HG03558 (cell line): Measurements from ENCODE around the gene SHLD1.
"Not testable (repeated sequence)": the region's sequence is repeated elsewhere in the genome, so short reads cannot be mapped to it uniquely, and the experiment has no call there.

Experiments
- ATAC-seq: cut with Tn5 transposase; IDR thresholded peaks from one replicate; pipeline ENCODE4 v1.9.1; 2021; ENCODE audit warnings: moderate number of reproducible peaks; ENCODE audit not compliant: unreplicated experiment; ENCODE audit errors: extremely low read depth

SHLD1 gene

GRCh38 chr20:5734602-5735001, 15.6 kb upstream of the SHLD1 start:
- ATAC-seq: no peak

- ATAC-seq: no peak
These were observed 14.2 kb upstream of the SHLD1 start for GRCh38 chr20:5735845-5736510.

DNA sequence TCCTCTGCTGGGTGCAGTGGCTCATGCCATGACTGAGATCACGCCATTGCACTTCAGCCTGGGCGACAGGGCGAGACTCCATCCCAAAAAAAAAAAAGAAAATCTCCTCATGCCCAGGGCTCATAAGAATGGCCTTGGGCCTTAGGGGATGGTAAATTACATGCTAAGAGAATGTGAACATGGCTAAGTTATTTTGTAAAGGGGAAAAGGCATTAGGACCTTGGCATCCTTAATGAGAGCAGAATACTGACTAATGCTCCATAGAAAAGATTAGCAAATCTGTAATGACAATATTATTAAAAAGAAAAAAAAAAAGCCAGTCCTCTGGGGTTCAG, 12.6 kb upstream of the SHLD1 start:
- ATAC-seq: no peak

- no peak for ATAC-seq
These were observed 12.2 kb upstream of the SHLD1 start for GRCh38 chr20:5737966-5738365.

DNA sequence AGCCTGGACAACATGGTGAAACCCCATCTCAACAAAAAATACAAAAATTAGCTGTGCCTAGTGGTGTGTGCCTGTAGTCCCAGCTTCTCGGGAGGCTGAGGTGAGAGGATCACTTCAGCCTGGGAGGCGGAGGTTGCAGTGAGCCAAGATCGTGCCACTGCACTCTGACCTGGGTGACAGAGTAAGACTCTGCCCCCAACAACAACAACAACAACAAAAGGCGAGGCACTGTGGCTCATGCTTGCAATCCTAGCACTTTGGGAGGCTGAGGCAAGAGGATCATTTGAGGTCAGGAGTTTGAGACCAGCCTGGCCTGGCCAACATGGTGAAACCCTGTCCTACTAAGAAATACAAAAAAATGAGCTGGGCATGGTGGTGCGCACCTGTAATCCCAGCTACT, 9.6 kb upstream of the SHLD1 start:
- not testable (repeated sequence) for ATAC-seq

- ATAC-seq: no peak
These were observed 9.1 kb upstream of the SHLD1 start for GRCh38 chr20:5741089-5741488.

GRCh38 chr20:5742041-5742440, 8.2 kb upstream of the SHLD1 start:
- no peak for ATAC-seq

DNA sequence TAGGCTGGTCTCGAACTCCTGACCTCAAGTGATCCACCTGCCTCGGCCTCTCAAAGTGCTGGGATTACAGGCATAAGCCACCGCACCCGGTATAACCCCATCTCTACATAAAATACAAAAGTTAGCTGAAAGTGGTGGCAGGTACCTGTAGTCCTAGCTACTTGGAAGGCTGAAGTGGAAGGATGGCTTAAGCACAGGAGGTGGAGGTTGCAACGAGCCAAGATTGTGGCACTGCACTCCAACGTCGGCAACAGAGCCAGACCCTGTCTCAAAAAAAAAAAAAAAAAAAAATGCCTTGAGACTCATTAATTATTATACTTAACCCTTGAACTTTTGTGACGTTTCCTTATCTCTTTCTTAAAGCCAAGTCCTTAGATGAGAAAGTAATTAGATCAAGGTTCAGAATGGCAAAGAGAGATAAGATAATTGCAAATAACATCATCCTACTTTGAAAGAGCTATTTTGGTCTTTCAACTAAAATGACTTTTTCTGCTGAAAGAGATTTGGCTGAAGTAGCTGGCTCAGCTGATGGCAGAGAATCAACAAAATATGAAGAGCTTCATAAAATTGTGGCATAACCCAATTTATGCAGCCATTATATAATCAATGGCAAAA, 4.7 kb upstream of the SHLD1 start:
- no peak for ATAC-seq

GRCh38 chr20:5746064-5746463, 4.1 kb upstream of the SHLD1 start:
- ATAC-seq: no peak

DNA sequence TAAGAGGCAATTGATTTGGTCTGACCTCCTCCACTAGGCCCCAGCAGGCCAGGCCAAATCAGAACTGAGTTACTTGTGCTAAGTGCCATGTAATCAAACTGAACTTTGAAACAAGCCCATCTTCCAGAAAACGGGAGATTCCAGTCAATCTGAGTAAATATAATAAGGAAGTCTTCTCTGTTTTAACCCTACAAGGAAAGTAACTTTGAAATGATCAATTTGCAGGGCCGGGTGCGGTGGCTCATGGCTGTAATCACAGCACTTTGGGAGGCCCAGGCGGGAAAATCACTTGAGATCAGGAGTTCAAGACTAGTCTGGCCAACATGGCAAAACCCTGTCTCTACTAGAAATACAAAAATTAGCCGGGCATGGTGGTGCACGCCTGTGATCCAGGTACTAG, 2.0 kb upstream of the SHLD1 start:
- no peak for ATAC-seq

DNA sequence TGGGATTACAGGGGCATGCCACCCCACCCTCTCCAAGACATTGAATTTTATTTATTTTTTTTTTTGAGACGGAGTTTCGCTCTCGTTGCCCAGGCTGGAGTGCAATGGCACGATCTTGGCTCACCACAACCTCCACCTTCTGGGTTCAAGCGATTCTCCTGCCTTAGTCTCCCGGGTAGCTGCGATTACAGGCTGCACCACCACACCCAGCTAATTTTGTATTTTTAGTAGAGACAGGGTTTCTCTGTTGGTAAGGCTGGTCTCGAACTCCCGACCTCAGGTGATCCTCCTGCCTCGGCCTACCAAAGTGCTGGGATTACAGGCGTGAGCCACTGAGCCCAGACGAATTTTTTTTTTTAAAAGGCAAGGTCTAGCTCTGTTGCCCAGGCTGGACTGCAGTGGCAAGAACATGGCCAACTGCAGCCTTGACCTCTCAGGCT, 669 bp upstream of the SHLD1 start:
- ATAC-seq: not testable (repeated sequence)

GRCh38 chr20:5751856-5752255, 1.7 kb downstream of the SHLD1 start:
- no peak for ATAC-seq

GRCh38 chr20:5753814-5754213, 3.6 kb downstream of the SHLD1 start:
- ATAC-seq: no peak

DNA sequence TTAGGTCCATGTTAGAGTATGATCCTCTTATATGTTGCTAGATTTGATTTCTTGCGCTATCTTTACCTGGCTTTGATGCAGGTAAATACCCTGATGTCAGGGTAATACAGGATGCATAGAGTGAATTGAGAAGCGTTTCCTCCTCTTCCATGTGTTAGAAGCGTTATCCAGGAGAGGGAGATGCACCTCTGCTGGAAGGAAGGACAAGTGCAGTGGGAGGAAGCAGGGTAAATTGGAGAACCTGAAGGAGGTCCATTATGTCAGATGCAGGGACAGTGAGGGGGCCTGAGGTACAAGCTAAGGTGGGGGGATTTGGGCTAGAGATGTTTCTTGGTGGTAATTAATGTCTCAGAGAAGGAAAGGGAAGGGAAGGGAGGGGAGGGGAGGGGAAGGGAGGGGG, 7.7 kb downstream of the SHLD1 start:
- ATAC-seq: no peak

- ATAC-seq: no peak
These were observed 16.0 kb downstream of the SHLD1 start for GRCh38 chr20:5766085-5766764.

DNA sequence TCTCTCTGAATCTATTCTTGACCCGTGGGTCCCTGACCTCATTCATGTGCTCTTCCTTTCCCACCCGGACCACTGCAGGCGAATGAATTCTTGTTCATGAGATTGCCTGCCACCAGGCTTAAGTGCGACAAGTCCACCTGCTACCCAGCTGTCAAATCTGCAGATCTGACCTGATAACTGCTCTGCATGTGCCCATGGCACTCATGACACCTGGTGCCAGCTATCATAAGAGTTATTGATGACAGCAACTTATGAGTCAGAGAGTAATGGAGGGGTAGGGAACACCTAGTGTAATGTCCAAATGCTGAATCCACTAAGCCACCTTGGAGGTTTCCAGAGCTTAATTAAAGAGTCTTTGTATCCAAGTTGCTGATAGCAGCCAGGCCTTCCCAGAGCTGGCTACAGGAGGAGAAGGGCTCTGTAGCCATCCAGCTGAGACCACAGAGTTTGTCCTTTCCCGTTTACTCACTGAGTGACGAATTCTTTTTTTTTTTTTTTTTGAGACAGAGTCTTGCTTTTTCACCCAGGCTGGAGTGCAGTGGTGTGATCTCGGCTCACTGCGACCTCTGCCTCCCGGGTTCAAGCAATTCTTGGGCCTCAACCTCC, 17.4 kb downstream of the SHLD1 start:
- no peak for ATAC-seq

DNA sequence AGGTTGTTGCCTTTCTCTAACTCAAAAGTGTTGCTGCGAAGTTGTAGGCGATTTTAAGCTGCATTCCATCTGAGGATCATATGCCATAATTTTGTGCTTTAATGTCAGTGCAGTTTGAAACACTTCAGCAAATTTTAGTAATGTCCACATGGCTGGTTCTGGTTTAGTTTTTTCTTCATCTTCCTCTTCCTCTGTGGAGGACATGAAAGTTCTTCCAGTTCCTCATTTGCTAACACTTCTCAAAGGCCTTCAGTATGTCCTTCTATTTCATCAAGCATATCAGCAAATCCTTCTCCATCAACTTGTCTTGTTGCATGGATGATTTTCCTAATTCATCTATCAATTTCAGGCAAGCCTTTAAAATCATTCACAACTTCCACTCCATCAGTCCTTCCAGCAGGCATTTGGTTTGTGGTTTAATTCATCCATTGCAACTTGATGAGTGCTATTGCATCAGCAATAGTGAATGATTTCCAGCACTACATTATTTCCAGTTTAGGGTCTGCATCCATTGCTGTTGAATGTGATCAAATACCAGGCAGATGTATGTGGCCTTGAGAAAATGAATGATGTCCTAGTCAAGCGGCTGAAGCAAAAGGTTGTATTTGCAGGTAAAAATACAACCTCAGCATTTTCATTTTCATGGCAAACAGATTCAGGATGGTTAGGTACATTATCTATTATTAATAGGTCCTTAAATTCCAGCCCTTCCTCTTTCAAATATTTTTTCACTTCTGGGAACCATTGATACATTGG, 20.2 kb downstream of the SHLD1 start:
- no peak for ATAC-seq

GRCh38 chr20:5770987-5771318, 20.8 kb downstream of the SHLD1 start:
- peak; percentile 44 for ATAC-seq

GRCh38 chr20:5772704-5773103, 22.5 kb downstream of the SHLD1 start:
- ATAC-seq: no peak

DNA sequence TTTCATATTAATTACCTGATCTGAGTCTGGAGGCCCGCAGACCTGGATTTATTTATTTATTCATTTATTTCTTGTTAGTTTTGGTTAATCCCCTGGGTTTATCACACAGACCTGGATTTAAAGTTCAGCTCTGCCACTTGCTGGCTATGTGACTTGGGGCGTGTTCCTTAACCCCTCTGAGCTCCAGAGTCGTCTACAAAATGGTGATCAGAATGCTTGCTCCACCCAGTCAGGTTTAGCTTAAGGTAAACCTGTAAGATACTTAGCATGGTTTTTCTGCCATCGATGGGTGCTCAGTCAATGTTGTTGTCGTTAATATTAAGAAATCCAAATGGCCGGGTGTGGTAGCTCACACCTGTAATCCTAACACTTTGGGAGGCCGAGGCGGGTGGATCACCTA, 23.4 kb downstream of the SHLD1 start:
- no peak for ATAC-seq

- ATAC-seq: no peak
These were observed 25.9 kb downstream of the SHLD1 start for GRCh38 chr20:5776077-5776476.
